LNCAP (cell line): ENCODE results near the gene IGF1R.

Experiments
- TF ChIP-seq, protein P1 (sequence below): fragments of 450-650 bp; IDR thresholded peaks from 2 replicates; pipeline ENCODE4 v1.5.1; 2017; ENCODE audit warnings: mild to moderate bottlenecking

The IGF1R gene

DNA sequence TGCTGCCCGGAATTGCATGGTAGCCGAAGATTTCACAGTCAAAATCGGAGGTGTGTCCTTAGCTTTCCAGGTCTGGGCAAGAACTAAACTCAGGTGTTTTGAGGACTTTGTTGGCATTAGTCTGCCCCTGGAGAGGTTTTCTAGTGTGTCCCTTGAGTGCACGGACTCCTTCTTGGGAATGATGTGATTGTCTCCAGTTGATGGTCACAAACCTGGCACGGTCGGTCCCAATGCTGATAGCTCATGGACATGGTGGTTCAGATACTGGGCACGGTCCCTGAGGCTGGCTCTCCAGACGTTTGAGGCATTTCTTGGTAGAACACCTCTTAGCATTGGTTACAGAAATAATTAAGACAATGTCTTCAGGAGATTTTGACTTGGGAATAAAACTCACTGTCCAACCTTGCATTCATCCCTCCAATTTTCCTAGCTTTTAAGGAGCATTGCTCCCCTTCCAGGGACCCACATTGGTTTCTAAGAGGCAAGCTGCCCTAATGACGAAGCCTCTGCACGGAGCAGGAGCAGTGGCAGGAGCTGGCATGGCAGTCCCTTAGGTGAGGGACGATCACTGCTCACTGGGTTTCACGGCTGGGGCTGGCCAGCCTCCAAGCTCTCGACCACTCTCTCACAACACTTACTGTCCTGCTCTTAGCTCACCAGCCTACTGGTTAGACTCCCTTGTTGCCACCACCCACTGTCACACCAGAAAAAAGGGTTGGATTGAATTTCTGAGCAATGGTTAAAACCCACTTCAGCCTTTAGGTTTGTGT lies 291.2 kb downstream of the IGF1R start:
- TF ChIP-seq, protein P1, sequence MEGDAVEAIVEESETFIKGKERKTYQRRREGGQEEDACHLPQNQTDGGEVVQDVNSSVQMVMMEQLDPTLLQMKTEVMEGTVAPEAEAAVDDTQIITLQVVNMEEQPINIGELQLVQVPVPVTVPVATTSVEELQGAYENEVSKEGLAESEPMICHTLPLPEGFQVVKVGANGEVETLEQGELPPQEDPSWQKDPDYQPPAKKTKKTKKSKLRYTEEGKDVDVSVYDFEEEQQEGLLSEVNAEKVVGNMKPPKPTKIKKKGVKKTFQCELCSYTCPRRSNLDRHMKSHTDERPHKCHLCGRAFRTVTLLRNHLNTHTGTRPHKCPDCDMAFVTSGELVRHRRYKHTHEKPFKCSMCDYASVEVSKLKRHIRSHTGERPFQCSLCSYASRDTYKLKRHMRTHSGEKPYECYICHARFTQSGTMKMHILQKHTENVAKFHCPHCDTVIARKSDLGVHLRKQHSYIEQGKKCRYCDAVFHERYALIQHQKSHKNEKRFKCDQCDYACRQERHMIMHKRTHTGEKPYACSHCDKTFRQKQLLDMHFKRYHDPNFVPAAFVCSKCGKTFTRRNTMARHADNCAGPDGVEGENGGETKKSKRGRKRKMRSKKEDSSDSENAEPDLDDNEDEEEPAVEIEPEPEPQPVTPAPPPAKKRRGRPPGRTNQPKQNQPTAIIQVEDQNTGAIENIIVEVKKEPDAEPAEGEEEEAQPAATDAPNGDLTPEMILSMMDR = no peak

GRCh38 chr15:98941595-98942255 lies 293.4 kb downstream of the IGF1R start:
- TF ChIP-seq, protein P1 = no peak

GRCh38 chr15:98942431-98942830 lies 294.1 kb downstream of the IGF1R start:
- TF ChIP-seq, protein P1 = no peak

DNA sequence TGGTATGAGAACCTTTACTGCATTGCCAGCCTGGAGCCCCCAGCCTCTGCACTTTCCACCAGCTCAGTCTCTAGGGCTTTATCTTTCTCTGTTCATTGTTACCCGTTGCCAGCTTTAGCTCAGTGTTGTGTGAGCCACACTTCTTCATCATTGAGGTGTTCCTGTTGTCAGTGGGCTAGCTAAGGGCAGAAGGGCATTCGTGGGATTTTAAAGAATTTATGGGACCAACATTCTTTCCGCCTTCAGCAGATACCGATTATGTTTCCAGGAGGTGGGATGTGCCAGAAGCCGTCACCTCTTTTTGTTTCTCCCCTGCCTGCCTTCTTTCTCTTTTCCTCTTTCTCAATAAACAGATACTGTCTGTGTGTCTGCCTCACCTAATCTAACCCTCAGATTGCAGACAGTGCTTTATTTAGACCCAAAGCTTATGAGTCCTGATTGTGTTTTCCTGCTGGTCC lies 294.7 kb downstream of the IGF1R start:
- TF ChIP-seq, protein P1 = no peak

DNA sequence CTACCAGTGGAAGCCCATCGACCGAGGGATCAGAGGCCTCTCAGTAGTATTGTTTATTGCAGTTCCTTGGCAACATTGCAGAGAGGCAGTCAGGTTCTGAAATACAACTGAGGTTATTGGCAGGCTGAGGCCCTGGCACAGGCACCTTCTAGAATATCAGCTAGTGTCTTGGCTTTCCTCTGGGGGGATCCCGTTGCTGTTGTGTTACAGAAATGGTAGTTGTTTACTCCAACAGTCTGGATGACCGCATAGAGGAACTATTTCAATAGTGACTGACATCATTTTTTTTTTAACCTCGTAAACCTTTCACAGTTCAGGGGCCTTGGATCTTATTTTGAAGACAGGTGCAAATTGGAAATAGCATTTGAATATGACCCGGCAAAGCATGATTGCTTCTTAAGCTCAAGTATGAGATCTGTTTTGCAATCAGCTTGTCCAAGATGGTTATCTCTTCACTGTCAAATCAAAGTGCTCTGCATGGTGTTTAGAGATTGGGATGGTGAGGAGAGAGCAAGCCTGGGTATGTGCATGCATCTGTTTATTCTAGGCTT lies 295.3 kb downstream of the IGF1R start:
- TF ChIP-seq, protein P1 = no peak

GRCh38 chr15:98946301-98947255 lies 298.2 kb downstream of the IGF1R start:
- TF ChIP-seq, protein P1 = no peak

DNA sequence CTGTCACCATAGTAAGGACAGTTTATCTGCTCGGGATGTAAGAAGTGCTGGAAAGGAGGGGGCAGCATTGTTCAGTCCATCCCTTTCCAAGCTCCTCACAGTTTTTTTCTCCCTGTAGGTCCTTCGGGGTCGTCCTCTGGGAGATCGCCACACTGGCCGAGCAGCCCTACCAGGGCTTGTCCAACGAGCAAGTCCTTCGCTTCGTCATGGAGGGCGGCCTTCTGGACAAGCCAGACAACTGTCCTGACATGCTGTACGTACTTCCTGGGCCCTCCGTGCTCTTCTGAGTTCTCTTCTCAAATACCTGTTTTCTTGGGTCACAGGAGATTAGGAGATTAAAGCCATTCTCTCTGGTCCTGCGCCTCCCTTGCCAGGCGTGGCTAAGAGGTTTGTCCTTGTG lies 300.1 kb downstream of the IGF1R start:
- TF ChIP-seq, protein P1 = no peak
